DMS53 (cell line): ENCODE measurements around the gene STK38L.

Source experiments
- DNase-seq: peaks from one replicate; lab custom pipeline; 2025; lab: John Stamatoyannopoulos, UW

STK38L gene

GRCh38 chr12:27243804-27244688 is at the start of gene STK38L:
STK38L (plus strand) TSS chr12:27244286; CDS start chr12:27297721, 53,435 bp downstream.
- DNase-seq: peak; percentile 100

- no peak for DNase-seq
Measured at GRCh38 chr12:27194644-27195043, 49.4 kb upstream of the STK38L start.

- DNase-seq: no peak
Measured at GRCh38 chr12:27198036-27198435, 46.0 kb upstream of the STK38L start.

- no peak for DNase-seq
Measured at GRCh38 chr12:27199638-27200300, 44.3 kb upstream of the STK38L start.

- no peak for DNase-seq
Measured at GRCh38 chr12:27201169-27201568, 42.9 kb upstream of the STK38L start.

GRCh38 chr12:27206801-27207502 is 37.1 kb upstream of the STK38L start:
- DNase-seq: no peak

GRCh38 chr12:27207615-27208413 is 36.3 kb upstream of the STK38L start:
- DNase-seq: no peak

- DNase-seq: no peak
Measured at GRCh38 chr12:27208414-27208750, 35.7 kb upstream of the STK38L start.

GRCh38 chr12:27209257-27209910 is 34.7 kb upstream of the STK38L start:
- DNase-seq: no peak

- no peak for DNase-seq
Measured at GRCh38 chr12:27210187-27210586, 33.9 kb upstream of the STK38L start.

GRCh38 chr12:27212861-27213260 is 31.2 kb upstream of the STK38L start:
- no peak for DNase-seq

- no peak for DNase-seq
Measured at GRCh38 chr12:27213304-27213703, 30.8 kb upstream of the STK38L start.

- DNase-seq: no peak
Measured at GRCh38 chr12:27213830-27214787, 30.0 kb upstream of the STK38L start.

- DNase-seq: no peak
Measured at GRCh38 chr12:27217590-27217989, 26.5 kb upstream of the STK38L start.

GRCh38 chr12:27219693-27220054 is 24.4 kb upstream of the STK38L start:
- no peak for DNase-seq

- no peak for DNase-seq
Measured at GRCh38 chr12:27220055-27220987, 23.8 kb upstream of the STK38L start.

- no peak for DNase-seq
Measured at GRCh38 chr12:27220988-27221345, 23.1 kb upstream of the STK38L start.

- no peak for DNase-seq
Measured at GRCh38 chr12:27221625-27222387, 22.3 kb upstream of the STK38L start.
